GM12878 (cell line): ENCODE results near the gene CCDC141. TPM values are rescaled to one million over a fixed set of nuclear protein-coding genes. Genes with fewer than 3 reads are reported as not detected.

Experiments used
- ATAC-seq: fragments of 200-7000 bp; cut with Tn5 transposase; 3 replicates; pipeline ENCODE4 v1.9.1; 2020; ENCODE audit warnings: mild to moderate bottlenecking, moderate library complexity
- BruUV-seq: library from RNA; stranded (reverse); fragments of 400-500 nt; replicated peaks from 2 replicates; lab custom pipeline; 2021; lab: Mats Ljungman, UMichigan
- CTCF ChIA-PET: fragments of 300-600 bp; sonication (Branson Sonifier 250); formaldehyde crosslinking; extraction: SDS; loops from one replicate; lab custom pipeline; 2021; ENCODE audit warnings: inconsistent platforms; lab: Yijun Ruan, JAX
- POLR2A ChIA-PET: fragments of 350-600 bp; formaldehyde crosslinking; extraction: SDS; loops from one replicate; lab custom pipeline; 2021; ENCODE audit warnings: inconsistent platforms; lab: Charles Lee
- RAD21 ChIA-PET: fragments of 300-600 bp; sonication (Branson Sonifier 250); formaldehyde crosslinking; loops from one replicate; lab custom pipeline; 2023; ENCODE audit warnings: antibody characterized with exemption; ENCODE audit not compliant: unreplicated experiment; lab: Charles Lee
- SMC1A ChIA-PET: fragments of 300-600 bp; sonication (Branson Sonifier 250); formaldehyde crosslinking; loops from one replicate; lab custom pipeline; 2023; ENCODE audit not compliant: unreplicated experiment, uncharacterized antibody; lab: Charles Lee
- DNase-seq: peaks from one replicate; pipeline ENCODE4 v3.0.0-alpha.2; 2011; ENCODE audit warnings: low read depth, low spot score
- FAIRE-seq: peaks from 3 replicates; lab custom pipeline; 2011; peaks lifted over from hg19 to GRCh38; lab: Jason Lieb, UNC
- H2AFZ ChIP-seq: 2 replicates; pipeline ENCODE4 v1.6.0; 2011; ENCODE audit warnings: low read depth, low read length, control low read depth; ENCODE audit not compliant: control insufficient read depth
- H3K27ac ChIP-seq: 2 replicates; pipeline ENCODE4 v1.5.1; 2011; ENCODE audit warnings: control low read depth; ENCODE audit not compliant: control insufficient read depth, insufficient read depth
- H3K27me3 ChIP-seq, 2 experiments: replicated peaks in 1 of 2; 2 replicates each; pipeline versions ENCODE4 v1.6.0 to v1.6.1; 2011; ENCODE audit warnings: low read length in 1 of 2; ENCODE audit not compliant: control insufficient read depth in 2 of 2, insufficient read depth in 2 of 2
- H3K36me3 ChIP-seq, 2 experiments: 2 replicates each; pipeline ENCODE4 v1.5.1; 2011; ENCODE audit warnings: low read length in 1 of 2; ENCODE audit not compliant: control insufficient read depth in 2 of 2, insufficient read depth in 2 of 2
- H3K4me1 ChIP-seq: 2 replicates; pipeline ENCODE4 v1.6.1; 2011; ENCODE audit warnings: mild to moderate bottlenecking, low read length, moderate library complexity, mixed read lengths; ENCODE audit not compliant: control insufficient read depth, insufficient read depth
- H3K4me2 ChIP-seq: 2 replicates; pipeline ENCODE4 v1.6.0; 2011; ENCODE audit warnings: control low read depth; ENCODE audit not compliant: control insufficient read depth, insufficient read depth
- H3K4me3 ChIP-seq: fragments of 200-600 bp; sonication (generic); 2 replicates; pipeline ENCODE4 v1.5.1; 2016
- H3K79me2 ChIP-seq: 2 replicates; pipeline ENCODE4 v1.6.0; 2011; ENCODE audit warnings: low read length; ENCODE audit not compliant: control insufficient read depth, insufficient read depth
- H3K9ac ChIP-seq: 2 replicates; pipeline ENCODE4 v1.8.0; 2011; ENCODE audit warnings: low read length, control low read depth, mixed read lengths; ENCODE audit not compliant: control insufficient read depth, insufficient read depth
- H3K9me3 ChIP-seq: replicated peaks from 3 replicates; pipeline ENCODE4 v1.5.1; 2011; ENCODE audit warnings: mild to moderate bottlenecking, low read length; ENCODE audit not compliant: control insufficient read depth, insufficient read depth
- H4K20me1 ChIP-seq: 2 replicates; pipeline ENCODE4 v1.6.0; 2011; ENCODE audit not compliant: control insufficient read depth, insufficient read depth
- CHD1 ChIP-seq: IDR thresholded peaks from 2 replicates; pipeline ENCODE4 v1.6.1; 2012; ENCODE audit warnings: low read depth, low read length, improper control_type of control experiment
- CHD2 ChIP-seq: IDR thresholded peaks from 2 replicates; pipeline ENCODE4 v1.6.1; 2011; ENCODE audit warnings: low read depth, low read length, improper control_type of control experiment, borderline replicate concordance
- CREM ChIP-seq: IDR thresholded peaks from 2 replicates; pipeline ENCODE4 v1.6.1; 2014; ENCODE audit warnings: antibody characterized with exemption, low read depth
- CTCF ChIP-seq, 3 experiments: IDR thresholded peaks in 2 of 3; conservative IDR thresholded peaks in 1 of 3; 2 replicates each; pipeline ENCODE4 v1.5.1; 2011; ENCODE audit warnings: low read depth in 3 of 3, low read length in 3 of 3, mild to moderate bottlenecking in 3 of 3, control low read depth in 2 of 3, moderate library complexity in 2 of 3, inconsistent platforms in 1 of 3, mixed read lengths in 1 of 3; ENCODE audit not compliant: control insufficient read depth in 2 of 3, insufficient read depth in 1 of 3; ENCODE audit errors: extremely low read depth in 1 of 3
- GABPA ChIP-seq: IDR thresholded peaks from 2 replicates; pipeline ENCODE4 v1.6.1; 2014; ENCODE audit warnings: antibody characterized with exemption, low read depth, mild to moderate bottlenecking, inconsistent platforms
- MYC ChIP-seq: IDR thresholded peaks from 2 replicates; pipeline ENCODE4 v1.6.1; 2011; ENCODE audit warnings: mild to moderate bottlenecking, low read length, moderate library complexity, inconsistent platforms; ENCODE audit not compliant: insufficient read depth, insufficient replicate concordance, insufficient read length, severe bottlenecking
- SKIL ChIP-seq: fragments of 450-650 bp; IDR thresholded peaks from 2 replicates; pipeline ENCODE4 v1.6.1; 2017; ENCODE audit warnings: mild to moderate bottlenecking, low read depth, inconsistent platforms; ENCODE audit not compliant: poor library complexity, severe bottlenecking
- SMARCA5 ChIP-seq: fragments of 450-650 bp; IDR thresholded peaks from 2 replicates; pipeline ENCODE4 v1.6.1; 2017; ENCODE audit warnings: mild to moderate bottlenecking
- SMC3 ChIP-seq: IDR thresholded peaks from 2 replicates; pipeline ENCODE4 v1.6.1; 2011; ENCODE audit warnings: low read length, improper control_type of control experiment, borderline replicate concordance
- TCF7 ChIP-seq: IDR thresholded peaks from 2 replicates; pipeline ENCODE4 v1.6.1; 2014; ENCODE audit warnings: antibody characterized with exemption, borderline replicate concordance
- YY1 ChIP-seq: IDR thresholded peaks from 2 replicates; pipeline ENCODE4 v1.6.1; 2011; ENCODE audit warnings: low read depth, mild to moderate bottlenecking, low read length
- ZBED1 ChIP-seq: IDR thresholded peaks from 2 replicates; pipeline ENCODE4 v1.6.1; 2016; ENCODE audit warnings: borderline replicate concordance
- WGBS: methylation state at CpG from one replicate; pipeline ENCODE4 v1.1.6; 2016; ENCODE audit warnings: low lambda C conversion rate; ENCODE audit not compliant: insufficient replicate concordance, insufficient coverage; ENCODE audit errors: missing lambda C conversion rate; 5-methylcytosine and 5-hydroxymethylcytosine counted together
- in situ Hi-C: fragments of 300-500 bp; cut with MboI; formaldehyde crosslinking; loops from 9 replicates; pipeline ENCODE4 v1.14.3; 2018; ENCODE audit warnings: mixed read lengths
- intact Hi-C: fragments of 100-400 bp; cut with micrococcal nuclease; formaldehyde crosslinking; loops from one replicate; pipeline ENCODE4 v1.14.2; 2022; ENCODE audit not compliant: unreplicated experiment
- polyA plus RNA-seq, 11 experiments: library from polyadenylated mRNA; depleted of rRNA in 4 of 11; unstranded in 6 of 11; stranded (reverse) in 5 of 11; fragments of >200 nt; fragmentation: Nextera tagmentation in 4 of 11; fragmentation: Illumina TruSeq in 1 of 11; extraction: Ambion mirVana in 4 of 11; extraction: Trizol in 1 of 11; gene quantifications; 1 replicate in 1 of 11; 2 replicates in 10 of 11; pipeline versions ENCODE4 v1.2.1 to v1.2.3, GENCODE V29; 2011 to 2016; ENCODE audit warnings: inconsistent platforms in 2 of 11, missing spikeins in 2 of 11, low read depth in 1 of 11
- total RNA-seq, 4 experiments: library from RNA; depleted of rRNA in 3 of 4; stranded (reverse); fragments of >200 nt in 3 of 4; fragmentation: Illumina TruSeq in 1 of 4; extraction: Trizol in 1 of 4; gene quantifications; 2 replicates each; pipeline versions ENCODE4 v1.2.1 to v1.2.3, GENCODE V29; 2013 to 2021
- TF ChIP-seq, protein P1 (sequence below): IDR thresholded peaks from 2 replicates; pipeline ENCODE4 v1.6.1; 2012; ENCODE audit warnings: low read depth, low read length, improper control_type of control experiment
- TF ChIP-seq, protein P2 (sequence below): fragments of 450-650 bp; IDR thresholded peaks from 2 replicates; pipeline ENCODE4 v1.6.1; 2017; ENCODE audit warnings: borderline replicate concordance
- TF ChIP-seq, protein P3 (sequence below): IDR thresholded peaks from 2 replicates; pipeline ENCODE4 v1.6.1; 2011; ENCODE audit warnings: borderline replicate concordance, low read depth, mild to moderate bottlenecking, moderate library complexity, mixed read lengths, low read length; ENCODE audit not compliant: insufficient read depth; ENCODE audit errors: extremely low read length

The CCDC141 gene
- total and polyA plus RNA-seq, 10 of the 15 experiments (the other 5 are each of a cell fraction or from before 2014, with no cell fraction given), result 0.84 to 12.5 (median 3.6) TPM

GRCh38 chr2:179020156-179020750, 29.7 kb downstream of the CCDC141 start (continued):
- TF ChIP-seq CTCF (IDR thresholded peaks at IDR 0.05 in 2 of 3, conservative IDR thresholded peaks at IDR 0.05 in 1 of 3; ENCODE audit: control insufficient read depth in 2 of 3, extremely low read depth in 1 of 3, insufficient read depth in 1 of 3, low read depth in 3 of 3, low read length in 3 of 3) (peak; percentile 68 to 73 (median 69)), YY1 (0 out of 2 replicates have a peak, but pooled peaks have one; percentile 23), SKIL (peak; percentile 16), SMC3 (peak; percentile 74; the same call in 1 of the 2 replicates), SMARCA5 (0 out of 2 replicates have a peak, but pooled peaks have one; percentile 40)

GRCh38 chr2:179019260-179019659, 30.7 kb downstream of the CCDC141 start:
- no peaks in the 10 kb centered on the region for H3K36me3 ChIP-seq
- no peak overlapping the region for H3K4me3 ChIP-seq
- RAD21 ChIA-PET, result interaction anchor here (0.7 to 6.7 kb wide), 24 partner anchors 12 to 222 kb away, joined by 3 to 122 read pairs (median 4); no protein-coding TSS in a partner anchor
- no peaks in the 10 kb centered on the region for H4K20me1 ChIP-seq
- ATAC-seq, result no peak
- SMC1A ChIA-PET, result interaction anchor here (0.8 to 9.5 kb wide), 34 partner anchors 9 to 257 kb away, joined by 3 to 142 read pairs (median 12); partner anchors contain the start of gene CCDC141
- H3K79me2 ChIP-seq, result no peaks in the 10 kb centered on the region; the same call in 1 of the 2 replicates
- no peak for DNase-seq
- POLR2A ChIA-PET, result interaction anchor here (0.5 to 4.8 kb wide), 3 partner anchors 30 to 224 kb away, joined by 3 to 32 read pairs (median 6); no protein-coding TSS in a partner anchor
- no peak overlapping the region for H3K27ac ChIP-seq
- intact Hi-C loops (no loop called here), in situ Hi-C loops (no loop called here)
- no TSS peak for BruUV-seq
- CTCF ChIA-PET, result interaction anchor here (0.6 to 8.9 kb wide), 45 partner anchors 9 to 572 kb away, joined by 3 to 173 read pairs (median 7); partner anchors contain the start of gene CCDC141
- no peaks in the 10 kb centered on the region; the same call in 1 of the 3 replicates for H3K9me3 ChIP-seq
- no peak overlapping the region for H3K9ac ChIP-seq
- H3K4me1 ChIP-seq, result peaks cover 25% of the 10 kb centered on the region
- H2AFZ ChIP-seq, result no peak overlapping the region
- no peak overlapping the region for H3K4me2 ChIP-seq
- H3K27me3 ChIP-seq, result no peaks in the 10 kb centered on the region
- FAIRE-seq, result no peak
- WGBS, result 94% methylated on average over 5 of the region's 5 CpGs
- TF ChIP-seq CHD1 (no peak), CREM (no peak), TCF7 (no peak), CHD2 (no peak), GABPA (no peak), ZBED1 (no peak), MYC (no peak)
- TF ChIP-seq, protein P1, sequence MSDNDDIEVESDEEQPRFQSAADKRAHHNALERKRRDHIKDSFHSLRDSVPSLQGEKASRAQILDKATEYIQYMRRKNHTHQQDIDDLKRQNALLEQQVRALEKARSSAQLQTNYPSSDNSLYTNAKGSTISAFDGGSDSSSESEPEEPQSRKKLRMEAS, result no peak
- TF ChIP-seq, protein P2, sequence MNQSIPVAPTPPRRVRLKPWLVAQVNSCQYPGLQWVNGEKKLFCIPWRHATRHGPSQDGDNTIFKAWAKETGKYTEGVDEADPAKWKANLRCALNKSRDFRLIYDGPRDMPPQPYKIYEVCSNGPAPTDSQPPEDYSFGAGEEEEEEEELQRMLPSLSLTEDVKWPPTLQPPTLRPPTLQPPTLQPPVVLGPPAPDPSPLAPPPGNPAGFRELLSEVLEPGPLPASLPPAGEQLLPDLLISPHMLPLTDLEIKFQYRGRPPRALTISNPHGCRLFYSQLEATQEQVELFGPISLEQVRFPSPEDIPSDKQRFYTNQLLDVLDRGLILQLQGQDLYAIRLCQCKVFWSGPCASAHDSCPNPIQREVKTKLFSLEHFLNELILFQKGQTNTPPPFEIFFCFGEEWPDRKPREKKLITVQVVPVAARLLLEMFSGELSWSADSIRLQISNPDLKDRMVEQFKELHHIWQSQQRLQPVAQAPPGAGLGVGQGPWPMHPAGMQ, result no peak
- TF ChIP-seq, protein P3, sequence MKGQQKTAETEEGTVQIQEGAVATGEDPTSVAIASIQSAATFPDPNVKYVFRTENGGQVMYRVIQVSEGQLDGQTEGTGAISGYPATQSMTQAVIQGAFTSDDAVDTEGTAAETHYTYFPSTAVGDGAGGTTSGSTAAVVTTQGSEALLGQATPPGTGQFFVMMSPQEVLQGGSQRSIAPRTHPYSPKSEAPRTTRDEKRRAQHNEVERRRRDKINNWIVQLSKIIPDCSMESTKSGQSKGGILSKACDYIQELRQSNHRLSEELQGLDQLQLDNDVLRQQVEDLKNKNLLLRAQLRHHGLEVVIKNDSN, result no peak
